T-helper 2 cell (primary cell): Measurements from ENCODE around the gene TTC28.
"Not testable (repeated sequence)": the region's sequence is repeated elsewhere in the genome, so short reads cannot be mapped to it uniquely, and the experiment has no call there.

Source experiments
- DNase-seq, 5 experiments: peaks; one replicate each; pipeline versions ENCODE4 v3.0.0 to v3.0.0-alpha.2; 2012 to 2022

TTC28 gene

GRCh38 chr22:28553108-28553866 lies 126.4 kb downstream of the TTC28 start:
- not testable (repeated sequence) for DNase-seq

DNA sequence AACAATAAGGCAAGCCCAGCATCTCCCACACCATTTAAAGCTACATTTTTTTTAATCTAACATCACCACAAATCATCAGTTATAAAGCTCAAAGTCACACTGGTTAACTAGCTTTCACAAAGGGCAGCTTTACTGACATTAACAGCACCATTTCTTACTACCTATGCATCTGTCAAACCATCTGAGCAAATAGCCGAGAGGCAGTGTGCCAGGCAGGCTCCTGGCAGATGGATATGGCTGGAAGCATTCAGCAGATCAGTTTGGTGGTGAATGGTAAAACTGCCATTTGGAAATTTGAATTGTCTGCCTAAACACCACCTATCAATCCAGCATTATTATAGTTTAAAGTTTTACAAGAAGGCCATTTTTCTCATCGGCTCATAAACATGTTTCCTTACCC lies 131.2 kb downstream of the TTC28 start:
- DNase-seq, result no peak

DNA sequence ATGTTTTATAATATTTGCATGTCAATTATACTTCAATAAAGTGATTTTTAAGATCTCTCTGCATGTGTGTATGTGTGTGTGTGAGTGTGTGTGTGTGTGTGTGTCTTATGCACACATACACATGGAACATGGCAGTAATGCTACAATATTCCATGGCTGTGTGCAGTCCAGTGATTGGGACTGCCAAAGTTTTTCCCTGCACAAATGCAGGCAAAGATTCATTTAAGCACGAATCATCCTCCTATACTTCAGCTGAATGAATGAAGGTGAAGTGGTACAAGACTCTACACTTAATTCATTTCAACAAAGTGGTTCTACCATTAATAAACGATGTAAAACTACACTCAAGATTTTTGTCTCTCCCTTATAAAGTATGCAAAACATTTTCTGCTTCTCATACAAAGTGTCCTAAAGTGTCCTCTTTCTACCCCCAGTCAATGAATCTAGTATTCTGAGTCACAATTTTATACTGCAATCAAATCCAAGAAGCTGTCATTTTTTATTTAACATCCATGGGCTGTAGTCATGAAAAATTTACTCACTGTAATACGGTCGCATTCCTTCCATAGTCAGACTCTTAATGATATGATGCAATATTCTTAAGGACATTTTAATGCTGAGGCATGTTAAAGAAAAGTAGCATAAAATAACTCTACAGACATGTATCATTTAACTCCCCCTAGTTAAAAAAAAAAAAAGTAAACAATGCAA lies 132.4 kb downstream of the TTC28 start:
- no peak for DNase-seq

DNA sequence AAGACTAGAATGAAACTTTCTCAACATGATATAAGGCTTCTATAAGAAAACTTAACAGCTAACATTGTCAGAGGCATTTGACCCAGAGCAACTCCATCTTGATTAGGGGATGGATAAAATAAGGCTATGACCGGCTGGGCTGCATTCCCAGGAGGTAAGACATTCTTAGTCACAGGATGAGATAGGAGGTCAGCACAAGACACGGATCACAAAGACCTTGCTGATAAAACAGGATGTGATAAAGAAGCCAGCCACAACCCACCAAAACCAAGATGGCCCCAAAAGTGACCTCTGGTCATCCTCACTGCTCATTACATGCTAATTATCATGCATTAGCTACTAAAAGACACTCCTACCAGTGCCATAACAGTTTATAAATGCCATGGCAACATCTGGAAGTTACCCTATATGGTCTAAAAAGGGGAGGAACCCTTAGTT lies 135.2 kb downstream of the TTC28 start:
- no peak for DNase-seq

- no peak for DNase-seq
These were observed 136.5 kb downstream of the TTC28 start for GRCh38 chr22:28542980-28543621.

DNA sequence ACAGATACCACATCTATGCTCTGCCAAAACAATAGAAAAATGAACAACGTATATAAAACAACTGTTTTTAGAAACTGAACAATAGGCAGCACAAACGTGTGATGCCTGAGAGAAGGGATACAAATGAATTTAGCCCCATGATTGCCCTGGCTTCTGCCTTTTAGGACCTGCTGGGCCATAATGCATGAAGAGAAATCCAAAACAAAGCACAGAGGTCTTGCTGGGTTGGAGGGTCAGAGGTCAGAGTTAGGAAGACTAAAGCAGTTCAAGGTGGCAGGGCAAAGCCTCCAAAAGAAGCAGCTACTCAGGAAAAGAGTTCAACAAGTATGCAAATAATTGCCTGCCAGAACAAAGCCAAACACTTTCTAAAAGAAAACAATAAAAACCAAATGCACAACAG lies 138.5 kb downstream of the TTC28 start:
- DNase-seq, result no peak

- no peak for DNase-seq
These were observed 140.7 kb downstream of the TTC28 start for GRCh38 chr22:28538922-28539321.

GRCh38 chr22:28530565-28530964 lies 149.1 kb downstream of the TTC28 start:
- not testable (repeated sequence) for DNase-seq

GRCh38 chr22:28529144-28529543 lies 150.5 kb downstream of the TTC28 start:
- not testable (repeated sequence) for DNase-seq

- no peak for DNase-seq
These were observed 158.2 kb downstream of the TTC28 start for GRCh38 chr22:28521451-28521850.

DNA sequence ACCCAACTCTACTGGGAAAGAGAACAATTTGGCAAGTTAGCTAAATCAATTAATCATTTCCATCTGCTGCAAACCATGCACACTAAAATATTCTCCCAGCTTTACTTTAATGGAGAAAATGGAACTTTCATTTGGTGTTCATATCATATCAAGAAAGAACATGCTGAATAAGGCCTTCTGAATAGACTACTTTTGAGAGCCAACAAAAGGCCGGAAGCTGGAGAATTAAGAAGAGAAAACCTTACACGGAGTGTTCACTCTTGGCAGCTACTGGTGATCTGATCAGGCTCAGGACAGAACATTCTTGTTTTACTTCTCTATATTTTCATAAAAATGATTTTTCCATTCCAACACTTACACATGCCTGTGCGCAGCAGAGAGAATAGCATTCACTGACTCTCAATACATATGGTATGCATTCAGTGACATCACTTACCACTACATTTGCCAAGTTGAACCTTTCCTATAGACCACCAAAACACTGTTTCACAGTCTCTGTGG lies 165.3 kb downstream of the TTC28 start:
- no peak for DNase-seq

DNA sequence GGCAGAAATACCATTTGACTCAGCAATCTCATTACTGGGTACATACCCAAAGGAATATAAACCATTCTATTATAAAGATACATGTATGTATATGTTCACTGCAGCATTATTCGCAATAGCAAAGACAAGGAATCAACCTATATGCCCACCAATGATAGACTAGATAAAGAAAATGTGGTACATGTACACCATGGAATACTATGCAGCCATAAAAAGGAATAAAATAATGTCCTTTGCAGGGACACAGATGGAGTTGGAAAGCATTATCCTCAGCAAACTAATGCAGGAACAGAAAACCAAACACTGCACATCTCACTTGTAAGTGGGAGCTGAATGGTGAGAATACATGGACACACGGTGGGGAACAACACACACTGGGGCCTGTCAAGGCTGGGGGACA lies 167.3 kb downstream of the TTC28 start:
- DNase-seq, result not testable (repeated sequence)

DNA sequence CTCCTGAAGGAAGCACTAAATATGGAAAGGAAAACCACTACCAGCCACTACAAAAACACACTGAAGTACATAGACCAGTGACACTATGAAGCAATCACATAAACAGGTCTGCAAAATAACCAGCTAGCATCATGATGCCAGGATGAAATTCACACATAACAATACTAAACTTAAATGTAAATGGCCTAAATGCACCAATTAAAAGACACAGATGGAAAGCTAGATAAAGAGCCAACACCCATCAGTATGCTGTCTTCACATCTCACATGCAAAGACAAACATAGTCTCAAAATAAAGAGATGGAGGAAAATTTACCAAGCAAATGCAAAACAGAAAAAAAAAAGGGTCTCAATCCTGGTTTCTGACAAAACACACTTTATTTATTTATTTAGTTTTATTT lies 171.7 kb downstream of the TTC28 start:
- no peak for DNase-seq

DNA sequence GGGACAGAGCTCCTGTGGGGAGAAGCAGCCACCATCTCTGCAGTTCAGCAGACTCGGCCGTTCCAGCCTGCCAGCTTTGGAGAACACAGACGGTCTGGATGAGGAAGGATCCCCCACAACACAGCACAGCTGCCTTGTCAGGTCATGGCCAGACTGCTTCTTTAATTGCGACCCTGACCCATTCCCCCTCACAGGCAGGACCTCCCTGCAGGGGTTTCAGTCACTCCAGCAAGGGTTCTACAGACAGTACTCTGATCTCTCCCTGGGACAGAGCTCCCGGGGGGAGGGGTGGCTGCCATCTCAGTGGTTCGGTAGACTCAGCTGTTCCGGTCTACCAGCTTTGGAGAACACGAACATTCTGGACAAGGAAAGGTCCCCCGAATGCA lies 173.5 kb downstream of the TTC28 start:
- no peak for DNase-seq

DNA sequence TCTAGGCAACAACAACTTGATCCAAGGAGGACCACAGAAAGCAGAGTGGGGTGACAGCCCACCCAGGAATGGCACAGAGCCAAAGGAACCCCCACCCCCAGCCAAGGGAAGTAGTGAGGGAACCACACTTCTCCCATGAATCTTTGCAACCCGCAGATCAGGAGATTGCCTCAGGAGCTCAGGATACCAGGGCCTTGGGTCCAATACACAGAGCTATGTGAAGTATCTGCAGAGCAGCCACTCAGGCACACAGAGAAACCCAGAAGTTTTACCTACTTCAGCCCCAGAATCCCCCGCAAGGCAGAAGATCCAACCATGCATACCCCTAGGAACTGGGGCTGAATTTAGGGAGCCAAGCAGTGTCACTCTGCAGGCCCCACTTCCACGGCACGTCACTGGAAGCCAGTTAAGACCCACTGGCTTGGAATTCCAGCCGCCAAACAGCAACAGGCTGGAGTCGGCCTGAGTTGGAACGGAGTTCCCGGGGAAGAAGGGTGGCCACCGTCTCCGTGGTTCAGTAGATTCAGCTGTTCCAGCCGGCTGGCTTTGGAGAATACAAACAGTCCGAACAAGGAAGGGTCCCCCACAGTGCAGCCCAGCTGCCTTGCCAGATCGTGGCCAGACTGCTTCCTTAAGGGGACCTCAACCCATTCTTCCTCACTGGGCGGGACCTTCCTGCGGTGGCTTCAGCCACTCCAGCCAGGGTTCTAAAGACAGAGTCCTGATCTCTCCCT lies 174.1 kb downstream of the TTC28 start:
- DNase-seq, result no peak

DNA sequence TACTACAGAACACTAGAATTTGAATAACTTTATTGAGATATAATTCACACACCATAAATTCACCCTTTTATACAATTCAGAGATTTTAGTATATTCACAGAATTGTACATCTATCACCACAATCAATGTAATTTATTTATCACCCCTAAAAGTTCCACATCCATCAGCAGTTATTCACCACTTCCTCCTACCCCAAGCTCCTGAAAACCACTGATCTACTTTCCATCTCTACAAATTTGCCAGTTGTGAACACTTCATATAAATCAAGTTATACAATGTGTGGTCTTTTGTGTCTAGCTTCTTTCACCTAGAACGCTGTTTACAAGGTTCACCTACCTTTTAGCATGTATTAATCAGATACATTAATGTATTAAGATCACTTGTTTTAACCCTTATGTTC lies 179.6 kb downstream of the TTC28 start:
- no peak for DNase-seq

DNA sequence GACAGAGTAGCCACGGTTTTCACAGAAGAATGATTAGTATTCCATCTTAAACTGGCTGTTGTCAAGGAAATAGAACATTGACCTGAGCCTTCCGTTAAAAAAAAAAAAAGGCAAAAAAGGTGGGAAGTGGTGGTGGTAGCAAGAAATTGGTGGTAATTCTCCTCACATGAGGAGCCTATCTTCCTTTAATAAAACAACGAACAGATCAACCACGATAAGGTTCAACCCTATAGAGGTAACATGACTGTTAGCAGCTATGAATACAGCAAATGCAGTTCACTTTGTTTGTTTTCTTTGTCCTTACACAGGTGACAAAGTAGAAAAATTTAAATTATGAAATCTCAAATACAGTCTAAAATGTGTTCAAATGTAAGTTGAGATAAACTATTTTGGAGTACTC lies 181.6 kb downstream of the TTC28 start:
- DNase-seq, result no peak

DNA sequence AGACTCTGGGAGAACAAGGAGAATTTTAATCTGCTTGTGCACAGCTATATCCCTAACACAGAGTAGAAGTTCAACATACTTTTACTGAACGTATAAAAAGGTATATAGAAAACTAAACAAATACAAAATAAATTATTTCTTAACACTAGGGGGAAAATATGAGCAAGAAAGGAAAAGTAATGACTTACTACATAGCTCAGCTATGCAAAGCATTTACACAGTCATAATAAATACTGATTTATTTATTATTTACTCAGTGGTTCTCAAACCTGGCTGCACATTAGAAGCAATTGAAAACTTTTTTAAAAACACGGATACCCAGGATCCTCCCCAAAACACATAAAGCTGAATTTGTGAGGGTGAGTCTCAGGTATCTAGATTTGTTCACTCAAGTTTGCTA lies 182.5 kb downstream of the TTC28 start:
- DNase-seq, result no peak

DNA sequence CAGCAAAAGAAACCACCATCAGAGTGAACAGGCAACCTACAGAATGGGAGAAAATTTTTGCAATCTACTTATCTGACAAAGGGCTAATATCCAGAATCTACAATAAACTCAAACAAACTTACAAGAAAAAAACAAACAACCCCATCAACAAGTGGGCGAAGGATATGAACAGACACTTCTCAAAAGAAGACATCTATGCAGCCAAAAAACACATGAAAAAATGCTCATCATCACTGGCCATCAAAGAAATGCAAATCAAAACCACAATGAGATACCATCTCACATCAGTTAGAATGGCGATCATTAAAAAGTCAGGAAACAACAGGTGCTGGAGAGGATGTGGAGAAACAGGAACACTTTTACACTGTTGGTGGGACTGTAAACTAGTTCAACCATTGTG lies 188.4 kb downstream of the TTC28 start:
- not testable (repeated sequence) for DNase-seq

DNA sequence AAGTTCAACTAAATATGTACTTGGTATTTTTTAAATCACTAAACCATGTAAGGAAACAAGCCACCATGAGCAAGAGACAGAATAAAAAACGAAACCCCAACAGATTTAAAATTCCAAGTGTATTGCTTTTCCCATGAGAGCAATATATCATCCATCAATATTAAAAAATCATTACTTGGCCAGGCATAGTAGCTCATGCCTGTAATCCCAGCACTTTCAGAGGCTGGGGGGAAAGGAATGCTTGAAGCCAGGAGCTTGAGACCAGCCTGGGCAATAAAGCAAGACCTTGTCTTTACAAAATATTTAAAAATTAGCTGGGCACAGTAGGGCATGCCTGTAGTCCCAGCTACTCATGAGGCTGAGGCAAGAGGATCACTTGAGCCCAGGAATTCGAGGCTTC lies 190.8 kb downstream of the TTC28 start:
- DNase-seq, result no peak

GRCh38 chr22:28484662-28485061 lies 195.0 kb downstream of the TTC28 start:
- no peak for DNase-seq

GRCh38 chr22:28481725-28482124 lies 197.9 kb downstream of the TTC28 start:
- no peak for DNase-seq
